Transverse colon (tissue), 4 donors: Measurements from ENCODE around the gene CABP7. TPM values are rescaled to one million over a fixed set of nuclear protein-coding genes. Genes with fewer than 3 reads are reported as not detected.

Experiments used
- DNase-seq: peaks from one replicate; pipeline ENCODE4 v3.0.0-alpha.2; 2019
- H3K27ac ChIP-seq, 4 donors: fragments of 200-600 bp; sonication (generic); 2 replicates each; pipeline ENCODE4 v1.5.1; 2016 to 2018; ENCODE audit warnings: inconsistent platforms in 4 of 4
- H3K27me3 ChIP-seq: fragments of 200-600 bp; sonication (generic); 2 replicates; pipeline ENCODE4 v1.5.1; 2017; ENCODE audit warnings: inconsistent platforms
- H3K36me3 ChIP-seq, 4 donors: fragments of 200-600 bp; sonication (generic); 2 replicates each; pipeline ENCODE4 v1.5.1; 2017 to 2019; ENCODE audit warnings: inconsistent platforms in 4 of 4
- H3K4me1 ChIP-seq, 4 donors: fragments of 200-600 bp; sonication (generic); 2 replicates each; pipeline ENCODE4 v1.5.1; 2017 to 2020; ENCODE audit warnings: inconsistent platforms in 4 of 4
- H3K4me3 ChIP-seq, 4 donors: fragments of 200-600 bp; sonication (generic); 1 replicate in 1 of 4; 2 replicates in 3 of 4; pipeline versions ENCODE4 v1.5.1 to v1.6.1; 2017 to 2019; ENCODE audit warnings: inconsistent platforms in 4 of 4
- H3K9me3 ChIP-seq, 2 donors: fragments of 200-600 bp; sonication (generic); 2 replicates each; pipeline ENCODE4 v1.5.1; 2017 to 2019; ENCODE audit warnings: inconsistent platforms in 2 of 2
- CTCF ChIP-seq, 5 experiments: fragments of 200-600 bp in 3 of 5; fragments of 450-650 bp in 2 of 5; sonication (generic) in 3 of 5; IDR thresholded peaks; 1 replicate in 2 of 5; 2 replicates in 3 of 5; pipeline ENCODE4 v1.5.1; 2016 to 2017; ENCODE audit warnings: antibody characterized with exemption in 5 of 5, inconsistent platforms in 3 of 5, mild to moderate bottlenecking in 2 of 5, moderate library complexity in 1 of 5
- EP300 ChIP-seq: sonication (generic); formaldehyde crosslinking; IDR thresholded peaks from one replicate; pipeline ENCODE4 v1.6.1; 2017; ENCODE audit warnings: antibody characterized with exemption, low read depth
- POLR2A ChIP-seq: fragments of 450-650 bp; IDR thresholded peaks from one replicate; pipeline ENCODE4 v1.6.1; 2016; ENCODE audit warnings: antibody characterized with exemption, mild to moderate bottlenecking, moderate library complexity
- POLR2AphosphoS5 ChIP-seq, 3 donors: sonication (generic); formaldehyde crosslinking; IDR thresholded peaks; one replicate each; pipeline ENCODE4 v1.6.1; 2016; ENCODE audit warnings: antibody characterized with exemption in 3 of 3
- WGBS, 2 donors: methylation state at CpG; one replicate each; pipeline ENCODE4 v1.1.5; 2018; ENCODE audit warnings: low coverage in 1 of 2; 5-methylcytosine and 5-hydroxymethylcytosine counted together
- in situ Hi-C, 4 donors: fragments of 200-750 bp; cut with MboI; loops; one replicate each; pipeline versions ENCODE4 v1.15.0 to v1.15.1; 2017; ENCODE audit warnings: low sequenced_read_pairs in 3 of 4, low pct_ligation_motif_present in 1 of 4, low pct_unique_long_range_greater_than_20kb in 1 of 4
- intact Hi-C: fragments of 100-400 bp; cut with DNase I; formaldehyde crosslinking; loops from one replicate; pipeline ENCODE4 v1.15.1; 2023; ENCODE audit warnings: low total_unique reads
- total RNA-seq, 4 donors: library from RNA; depleted of rRNA; stranded (reverse); fragments of >200 nt; gene quantifications; one replicate each; pipeline ENCODE4 v1.1.0, GENCODE V29; 2016

The CABP7 gene
- total RNA-seq, 4 donors from 2014 or later, result not detected

- DNase-seq, result peak; percentile 44
- intact Hi-C loops, result no loop called here
- peaks cover 0 to 11% (median 6%) of the 10 kb centered on the region in 4 donors for H3K36me3 ChIP-seq
- peak overlapping the region; percentile 86 to 90 (median 88) for H3K27ac ChIP-seq
- TF ChIP-seq POLR2AphosphoS5 (IDR thresholded peaks at IDR 0.05), result no peak
- peak in 1 of 5 experiments; percentile 22 for TF ChIP-seq CTCF (IDR thresholded peaks at IDR 0.05)
- no peaks in the 10 kb centered on the region for H3K27me3 ChIP-seq
- H3K9me3 ChIP-seq, result no peaks in the 10 kb centered on the region
- in situ Hi-C loops, result no loop called here
- peaks cover 16 to 25% (median 20%) of the 10 kb centered on the region in 4 donors for H3K4me1 ChIP-seq
- 48 to 54% methylated on average over 2 to 15 of the region's 15 CpGs for WGBS, 2 donors
- H3K4me3 ChIP-seq, result peak overlapping the region; percentile 69 to 78 (median 76)
Observed at GRCh38 chr22:29765905-29766631, 46.3 kb downstream of the CABP7 start.

- no peaks in the 10 kb centered on the region for H3K27me3 ChIP-seq
- intact Hi-C loops, result no loop called here
- peak within 1 kb of the TSS; percentile 69 to 78 (median 76) for H3K4me3 ChIP-seq
- in situ Hi-C loops, result no loop called here
- H3K27ac ChIP-seq, result peak within 1 kb of the TSS; percentile 86 to 90 (median 88)
- no peaks in the 10 kb centered on the region for H3K9me3 ChIP-seq
- TF ChIP-seq EP300 (no peak), CTCF (IDR thresholded peaks at IDR 0.05) (no peak), POLR2A (peak; percentile 94), POLR2AphosphoS5 (IDR thresholded peaks at IDR 0.05) (peak; percentile 81 to 94 (median 93))
- 0 to 1% methylated on average over 5 to 31 of the region's 32 CpGs for WGBS, 2 donors
- peaks cover 16 to 25% (median 20%) of the 10 kb centered on the region in 4 donors for H3K4me1 ChIP-seq
- peak; percentile 96 for DNase-seq
- H3K36me3 ChIP-seq, result peaks cover 0 to 11% (median 6%) of the 10 kb centered on the region in 4 donors
Observed at GRCh38 chr22:29766632-29767170, 46.9 kb downstream of the CABP7 start, which contains the start of gene ZMAT5. TSS of gene ZMAT5 (minus strand) at chr22:29767007. CDS start at chr22:29748544, 18,463 bp downstream.

GRCh38 chr22:29767171-29768051 lies 47.6 kb downstream of the CABP7 start, which contains the start of gene UQCR10:
TSS of gene UQCR10 (plus strand) at chr22:29767369. CDS start at chr22:29767399, 30 bp downstream.
- Histone ChIP-seq H3K27ac (peak within 1 kb of the TSS; percentile 86 to 90 (median 88)), H3K27me3 (no peaks in the 10 kb centered on the region), H3K4me3 (peak within 1 kb of the TSS; percentile 69 to 78 (median 76)), H3K36me3 (peaks cover 0 to 11% (median 6%) of the 10 kb centered on the region in 4 donors), H3K9me3 (no peaks in the 10 kb centered on the region), H3K4me1 (peaks cover 16 to 25% (median 20%) of the 10 kb centered on the region in 4 donors)
- intact Hi-C loops (no loop called here), in situ Hi-C loops (no loop called here)
- TF ChIP-seq CTCF (IDR thresholded peaks at IDR 0.05) (peak in 1 of 5 experiments; percentile 10), POLR2AphosphoS5 (IDR thresholded peaks at IDR 0.05) (peak; percentile 78 to 83 (median 80)), EP300 (no peak), POLR2A (no peak)
- 0 to 1% methylated on average over 2 to 44 of the region's 46 CpGs for WGBS, 2 donors
- DNase-seq, result peak; percentile 93
